Measurements from ENCODE around the gene CLEC3B.

- TF ChIP-seq CTCF (IDR thresholded peaks at IDR 0.05) (no peak), EP300 (IDR thresholded peaks at IDR 0.05) (no peak)
These were observed 41.4 kb downstream of the CLEC3B start for GRCh38 chr3:45067486-45067885.

All from ovary (tissue), 3 donors.